ENCODE data around the gene RAB34. TPM values are rescaled to one million over a fixed set of nuclear protein-coding genes. Genes with fewer than 3 reads are reported as not detected.
A peak's percentile ranks its signal among the peaks of the same experiment; 100 is the strongest.

Gene RAB34
- total and polyA plus RNA-seq, 2 experiments from 2014 or later = 277 to 476 TPM

DNA sequence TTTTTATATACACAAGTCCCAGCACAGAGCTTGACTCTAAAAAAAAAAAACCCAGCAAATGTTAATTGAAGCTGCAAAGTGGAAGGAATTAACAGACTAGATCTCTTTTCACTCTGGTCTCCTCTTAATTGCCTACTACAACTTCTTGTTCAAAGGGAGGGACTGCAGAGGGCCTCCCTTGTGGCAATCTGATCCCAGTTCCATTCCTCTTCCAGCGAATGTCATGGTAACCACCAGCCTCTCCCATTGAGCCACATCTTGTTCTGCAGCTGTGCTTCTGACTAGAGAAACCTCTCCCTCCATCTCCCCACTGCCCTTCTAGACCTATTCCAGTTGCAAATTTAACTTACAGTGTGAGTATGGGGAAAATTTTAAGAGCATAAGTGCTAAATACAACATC lies 49.8 kb downstream of the RAB34 start:
- no peak overlapping the region for H3K4me3 ChIP-seq
- peaks cover 14% of the 10 kb centered on the region for H3K4me1 ChIP-seq (ENCODE audit: insufficient read depth)
- in situ Hi-C loops (cut with MboI) = no loop called here
- H3K9ac ChIP-seq = 0 out of 2 replicates have a peak overlapping the region, but pooled peaks have one; percentile 3
- H3K27ac ChIP-seq = no peak overlapping the region
- H4K20me1 ChIP-seq (ENCODE audit: insufficient read depth) = peaks cover 7% of the 10 kb centered on the region; the same call in 1 of the 2 replicates
- H3F3A ChIP-seq (ENCODE audit: insufficient read depth) = 0 out of 2 replicates have a peak, but pooled peaks cover 5% of the 10 kb centered on the region
- H2AFZ ChIP-seq = no peak overlapping the region
- no peak overlapping the region for H3K4me2 ChIP-seq (ENCODE audit: unreplicated experiment)
- no peaks in the 10 kb centered on the region for H3K9me2 ChIP-seq (ENCODE audit: insufficient read depth)
- H3K27me3 ChIP-seq (replicated peaks; ENCODE audit: insufficient read depth) = no peaks in the 10 kb centered on the region
- WGBS, 2 experiments (ENCODE audit: low coverage in 1 of 2, low lambda C conversion rate in 2 of 2, missing lambda C conversion rate in 2 of 2) = 54 to 69% methylated on average over 1 of the region's 1 CpG
- no peaks in the 10 kb centered on the region for H3K9me3 ChIP-seq (ENCODE audit: low read depth)
- peaks cover 33% of the 10 kb centered on the region for H3K36me3 ChIP-seq (ENCODE audit: low read depth)
- no peak for DNase-seq
- peaks cover 97% of the 10 kb centered on the region for H3K79me2 ChIP-seq (ENCODE audit: insufficient read depth)
- TF ChIP-seq EZH2phosphoT487 (IDR thresholded peaks at IDR 0.05; ENCODE audit: insufficient read depth, low read depth) (no peak), EZH2 (IDR thresholded peaks at IDR 0.05; ENCODE audit: insufficient read depth, poor library complexity, severe bottlenecking) (no peak)

DNA sequence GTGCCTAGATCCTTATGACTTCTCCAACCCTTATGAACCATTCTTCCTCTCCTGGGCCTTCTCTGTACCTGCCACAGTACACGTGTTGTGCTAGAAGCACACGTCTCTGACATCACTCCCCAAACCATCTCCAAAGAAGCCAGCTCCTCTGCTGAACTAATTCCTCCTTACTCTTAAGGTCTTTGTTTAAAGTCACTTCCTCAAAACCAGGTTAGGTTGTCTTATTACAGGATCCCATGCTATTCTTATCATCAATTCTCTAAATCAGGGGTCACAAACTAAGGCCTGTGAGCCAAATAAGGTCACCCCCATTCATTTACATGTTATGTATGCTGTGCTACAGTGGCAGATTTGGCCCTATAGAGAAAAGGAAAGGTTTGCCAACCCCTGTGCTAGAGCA lies 51.7 kb downstream of the RAB34 start:
- Histone ChIP-seq H3K79me2 (ENCODE audit: insufficient read depth) (peaks cover 99% of the 10 kb centered on the region), H2AFZ (no peak overlapping the region), H3K4me1 (ENCODE audit: insufficient read depth) (peaks cover 16% of the 10 kb centered on the region), H3K9me3 (ENCODE audit: low read depth) (no peaks in the 10 kb centered on the region), H3K36me3 (ENCODE audit: low read depth) (peaks cover 15% of the 10 kb centered on the region), H3K9me2 (ENCODE audit: insufficient read depth) (no peaks in the 10 kb centered on the region), H3K9ac (no peak overlapping the region), H3K4me2 (ENCODE audit: unreplicated experiment) (no peak overlapping the region), H3F3A (ENCODE audit: insufficient read depth) (0 out of 2 replicates have a peak, but pooled peaks cover 9% of the 10 kb centered on the region), H3K27ac (no peak overlapping the region), H3K4me3 (no peak overlapping the region), H4K20me1 (ENCODE audit: insufficient read depth) (peaks cover 7% of the 10 kb centered on the region; the same call in 1 of the 2 replicates), H3K27me3 (replicated peaks; ENCODE audit: insufficient read depth) (no peaks in the 10 kb centered on the region)
- 82 to 92% methylated on average over 2 of the region's 2 CpGs for WGBS, 2 experiments (ENCODE audit: low coverage in 1 of 2, low lambda C conversion rate in 2 of 2, missing lambda C conversion rate in 2 of 2)
- in situ Hi-C loops (cut with MboI) = no loop called here
- DNase-seq = no peak
- no peak for TF ChIP-seq EZH2phosphoT487 (IDR thresholded peaks at IDR 0.05; ENCODE audit: insufficient read depth, low read depth)
- TF ChIP-seq EZH2 (IDR thresholded peaks at IDR 0.05; ENCODE audit: insufficient read depth, poor library complexity, severe bottlenecking) = no peak

Small RNA genes lying within 50 kb of the gene (small RNA-seq; reads per million reads assigned to genes)
- gene SNORD42A (ENCODE audit: low read depth, low replicate concordance) (not detected), gene SNORD42B (ENCODE audit: low read depth, low replicate concordance) (not detected), gene SNORD4A (ENCODE audit: low read depth, low replicate concordance) (not detected), gene SNORD4B (ENCODE audit: low read depth, low replicate concordance) (not detected)

Other genes starting within 250 kb of the RAB34 start
- not detected in 2 replicates for gene SLC13A2, start 244.2 kb downstream of the RAB34 start, total RNA-seq (2014; rRNA removed; shearing (Covaris generic))
- gene SLC13A2, start 244.2 kb downstream of the RAB34 start, polyA plus RNA-seq (2016; fragmentation: Nextera tagmentation; extraction: Ambion mirVana) = not detected in 2 replicates
- not detected in 2 replicates for gene FOXN1, start 211.5 kb downstream of the RAB34 start, total RNA-seq (2014; rRNA removed; shearing (Covaris generic))
- not detected in 2 replicates for gene FOXN1, start 211.5 kb downstream of the RAB34 start, polyA plus RNA-seq (2016; fragmentation: Nextera tagmentation; extraction: Ambion mirVana)
- gene UNC119, start 165.2 kb downstream of the RAB34 start, total RNA-seq (2014; rRNA removed; shearing (Covaris generic)) = 30.9 and 50.9 TPM in 2 replicates
- 28.8 and 29.4 TPM in 2 replicates for gene UNC119, start 165.2 kb downstream of the RAB34 start, polyA plus RNA-seq (2016; fragmentation: Nextera tagmentation; extraction: Ambion mirVana)
- gene PIGS, start 146.3 kb downstream of the RAB34 start, total RNA-seq (2014; rRNA removed; shearing (Covaris generic)) = 57.8 and 76.0 TPM in 2 replicates
- gene PIGS, start 146.3 kb downstream of the RAB34 start, polyA plus RNA-seq (2016; fragmentation: Nextera tagmentation; extraction: Ambion mirVana) = 68.8 and 72.7 TPM in 2 replicates
- 36.4 and 47.3 TPM in 2 replicates for gene ALDOC, start 141.0 kb downstream of the RAB34 start, total RNA-seq (2014; rRNA removed; shearing (Covaris generic))
- 18.4 and 18.5 TPM in 2 replicates for gene ALDOC, start 141.0 kb downstream of the RAB34 start, polyA plus RNA-seq (2016; fragmentation: Nextera tagmentation; extraction: Ambion mirVana)
- gene SPAG5, start 118.8 kb downstream of the RAB34 start, total RNA-seq (2014; rRNA removed; shearing (Covaris generic)) = 14.0 and 27.0 TPM in 2 replicates
- 20.5 TPM in 2 replicates for gene SPAG5, start 118.8 kb downstream of the RAB34 start, polyA plus RNA-seq (2016; fragmentation: Nextera tagmentation; extraction: Ambion mirVana)
- gene RSKR, start 103.7 kb downstream of the RAB34 start, total RNA-seq (2014; rRNA removed; shearing (Covaris generic)) = 1.2 and 6.8 TPM in 2 replicates
- 0.58 and 0.86 TPM in 2 replicates for gene RSKR, start 103.7 kb downstream of the RAB34 start, polyA plus RNA-seq (2016; fragmentation: Nextera tagmentation; extraction: Ambion mirVana)
- gene BLTP2, start 72.7 kb downstream of the RAB34 start, total RNA-seq (2014; rRNA removed; shearing (Covaris generic)) = 145 and 155 TPM in 2 replicates
- 49.8 and 55.6 TPM in 2 replicates for gene BLTP2, start 72.7 kb downstream of the RAB34 start, polyA plus RNA-seq (2016; fragmentation: Nextera tagmentation; extraction: Ambion mirVana)
- 52.3 and 64.4 TPM in 2 replicates for gene SDF2, start 56.0 kb downstream of the RAB34 start, total RNA-seq (2014; rRNA removed; shearing (Covaris generic))
- gene SDF2, start 56.0 kb downstream of the RAB34 start, polyA plus RNA-seq (2016; fragmentation: Nextera tagmentation; extraction: Ambion mirVana) = 88.4 and 94.2 TPM in 2 replicates
- gene SUPT6H, start 55.7 kb downstream of the RAB34 start, total RNA-seq (2014; rRNA removed; shearing (Covaris generic)) = 39.7 and 45.0 TPM in 2 replicates
- 26.5 and 27.3 TPM in 2 replicates for gene SUPT6H, start 55.7 kb downstream of the RAB34 start, polyA plus RNA-seq (2016; fragmentation: Nextera tagmentation; extraction: Ambion mirVana)
- 0.65 TPM in 1 of 2 replicates, not detected in the other for gene PROCA1, start 6.0 kb downstream of the RAB34 start, total RNA-seq (2014; rRNA removed; shearing (Covaris generic))
- gene PROCA1, start 6.0 kb downstream of the RAB34 start, polyA plus RNA-seq (2016; fragmentation: Nextera tagmentation; extraction: Ambion mirVana) = 0.41 and 0.44 TPM in 2 replicates
- gene RPL23A, start 2.1 kb upstream of the RAB34 start, total RNA-seq (2014; rRNA removed; shearing (Covaris generic)) = 362 and 383 TPM in 2 replicates
- 1,040 and 1,075 TPM in 2 replicates for gene RPL23A, start 2.1 kb upstream of the RAB34 start, polyA plus RNA-seq (2016; fragmentation: Nextera tagmentation; extraction: Ambion mirVana)
- 4.8 and 16.3 TPM in 2 replicates for gene TLCD1, start 8.4 kb upstream of the RAB34 start, total RNA-seq (2014; rRNA removed; shearing (Covaris generic))
- 13.8 and 14.2 TPM in 2 replicates for gene TLCD1, start 8.4 kb upstream of the RAB34 start, polyA plus RNA-seq (2016; fragmentation: Nextera tagmentation; extraction: Ambion mirVana)
- 2.9 and 13.5 TPM in 2 replicates for gene NEK8, start 10.9 kb upstream of the RAB34 start, total RNA-seq (2014; rRNA removed; shearing (Covaris generic))
- 2.7 and 2.8 TPM in 2 replicates for gene NEK8, start 10.9 kb upstream of the RAB34 start, polyA plus RNA-seq (2016; fragmentation: Nextera tagmentation; extraction: Ambion mirVana)
- 30.3 and 55.4 TPM in 2 replicates for gene TRAF4, start 26.1 kb upstream of the RAB34 start, total RNA-seq (2014; rRNA removed; shearing (Covaris generic))
- gene TRAF4, start 26.1 kb upstream of the RAB34 start, polyA plus RNA-seq (2016; fragmentation: Nextera tagmentation; extraction: Ambion mirVana) = 23.4 and 23.5 TPM in 2 replicates
- gene FAM222B, start 124.9 kb upstream of the RAB34 start, total RNA-seq (2014; rRNA removed; shearing (Covaris generic)) = 7.6 and 12.9 TPM in 2 replicates
- 11.1 and 11.4 TPM in 2 replicates for gene FAM222B, start 124.9 kb upstream of the RAB34 start, polyA plus RNA-seq (2016; fragmentation: Nextera tagmentation; extraction: Ambion mirVana)
- 34.8 and 40.2 TPM in 2 replicates for gene ERAL1, start 137.1 kb upstream of the RAB34 start, total RNA-seq (2014; rRNA removed; shearing (Covaris generic))
- gene ERAL1, start 137.1 kb upstream of the RAB34 start, polyA plus RNA-seq (2016; fragmentation: Nextera tagmentation; extraction: Ambion mirVana) = 58.1 and 60.0 TPM in 2 replicates
- 28.6 and 33.2 TPM in 2 replicates for gene FLOT2, start 179.9 kb upstream of the RAB34 start, total RNA-seq (2014; rRNA removed; shearing (Covaris generic))
- 55.0 TPM in 2 replicates for gene FLOT2, start 179.9 kb upstream of the RAB34 start, polyA plus RNA-seq (2016; fragmentation: Nextera tagmentation; extraction: Ambion mirVana)
- gene DHRS13, start 185.2 kb upstream of the RAB34 start, total RNA-seq (2014; rRNA removed; shearing (Covaris generic)) = 4.7 and 5.2 TPM in 2 replicates
- 2.6 and 3.2 TPM in 2 replicates for gene DHRS13, start 185.2 kb upstream of the RAB34 start, polyA plus RNA-seq (2016; fragmentation: Nextera tagmentation; extraction: Ambion mirVana)
- gene PHF12, start 233.7 kb upstream of the RAB34 start, total RNA-seq (2014; rRNA removed; shearing (Covaris generic)) = 27.7 and 46.9 TPM in 2 replicates
- 5.9 and 6.1 TPM in 2 replicates for gene PHF12, start 233.7 kb upstream of the RAB34 start, polyA plus RNA-seq (2016; fragmentation: Nextera tagmentation; extraction: Ambion mirVana)